K562 (cell line): ENCODE measurements around the gene RELL2. TPM values are rescaled to one million over a fixed set of nuclear protein-coding genes. Genes with fewer than 3 reads are reported as not detected.

Experiments
- ATAC-seq: fragments of 200-7000 bp; cut with Tn5 transposase; 3 replicates; pipeline ENCODE4 v1.9.1; 2020; ENCODE audit warnings: moderate library complexity
- BruUV-seq: library from RNA; stranded (reverse); fragments of 400-500 nt; replicated peaks from 2 replicates; lab custom pipeline; 2021; lab: Mats Ljungman, UMichigan
- CTCF ChIA-PET: fragments of 300-600 bp; formaldehyde crosslinking; extraction: SDS; loops from one replicate; lab custom pipeline; 2021; ENCODE audit warnings: low intra/inter-chr PET ratio; lab: Yijun Ruan, JAX
- POLR2A ChIA-PET: fragments of 300-600, 350-650 bp; sonication (Branson Sonifier 250); formaldehyde crosslinking; extraction: SDS; loops from one replicate; lab custom pipeline; 2021; ENCODE audit warnings: antibody characterized with exemption, inconsistent platforms; lab: Yijun Ruan, JAX
- DNase-seq, 4 experiments: peaks; one replicate each; pipeline versions ENCODE4 v3.0.0 to v3.0.0-alpha.2; 2011 to 2018; ENCODE audit warnings: low spot score in 3 of 4, mixed read lengths in 3 of 4; ENCODE audit errors: extremely low read depth in 1 of 4
- FAIRE-seq: peaks from 2 replicates; lab custom pipeline; 2011; peaks lifted over from hg19 to GRCh38; lab: Jason Lieb, UNC
- H2AFZ ChIP-seq: 2 replicates; pipeline ENCODE4 v1.6.0; 2011; ENCODE audit warnings: low read depth, low read length, control low read depth, inconsistent platforms
- H3K27ac ChIP-seq: fragments of 200-600 bp; 3 replicates; pipeline ENCODE4 v1.8.0; 2011; ENCODE audit warnings: low read depth, mild to moderate bottlenecking, control low read depth, inconsistent platforms, low read length, moderate library complexity, mixed read lengths; ENCODE audit errors: extremely low read depth
- H3K27me3 ChIP-seq, 2 experiments: fragments of 300-600 bp in 1 of 2; 2 replicates in 1 of 2; 3 replicates in 1 of 2; pipeline versions ENCODE4 v1.6.0 to v1.8.0; 2011; ENCODE audit warnings: inconsistent platforms in 2 of 2, low read length in 2 of 2, mild to moderate bottlenecking in 1 of 2, mixed read lengths in 1 of 2, moderate library complexity in 1 of 2; ENCODE audit not compliant: control insufficient read depth in 2 of 2, insufficient read depth in 2 of 2
- H3K36me3 ChIP-seq: fragments of 300-600 bp; 3 replicates; pipeline ENCODE4 v1.8.0; 2011; ENCODE audit warnings: mild to moderate bottlenecking, low read length, inconsistent platforms; ENCODE audit not compliant: control insufficient read depth, insufficient read depth
- H3K4me1 ChIP-seq, 2 experiments: fragments of 200-600 bp in 1 of 2; replicated peaks in 1 of 2; 2 replicates in 1 of 2; 3 replicates in 1 of 2; pipeline versions ENCODE4 v1.5.1 to v1.8.0; 2011; ENCODE audit warnings: inconsistent platforms in 2 of 2, low read length in 2 of 2, mild to moderate bottlenecking in 1 of 2, mixed read lengths in 1 of 2, moderate library complexity in 1 of 2; ENCODE audit not compliant: control insufficient read depth in 2 of 2, insufficient read depth in 2 of 2
- H3K4me2 ChIP-seq: 2 replicates; pipeline ENCODE4 v1.6.1; 2011; ENCODE audit warnings: low read length, control low read depth, inconsistent platforms, mixed read lengths; ENCODE audit not compliant: insufficient read depth
- H3K4me3 ChIP-seq: fragments of 200-600 bp; sonication (generic), shearing (Covaris generic); 2 replicates; pipeline ENCODE4 v1.5.1; 2016; ENCODE audit warnings: control low read depth, inconsistent platforms
- H3K79me2 ChIP-seq: fragments of 200-600 bp; 3 replicates; pipeline ENCODE4 v1.8.0; 2011; ENCODE audit warnings: low read length, inconsistent platforms; ENCODE audit not compliant: control insufficient read depth, insufficient read depth
- H3K9ac ChIP-seq, 2 experiments: 2 replicates each; pipeline versions ENCODE4 v1.6.0 to v1.6.1; 2011; ENCODE audit warnings: low read depth in 2 of 2, low read length in 2 of 2, control low read depth in 1 of 2, inconsistent platforms in 1 of 2, mild to moderate bottlenecking in 1 of 2, mixed read lengths in 1 of 2; ENCODE audit not compliant: insufficient read depth in 1 of 2
- H3K9me1 ChIP-seq: one replicate; pipeline ENCODE4 v1.6.0; 2011; ENCODE audit warnings: inconsistent platforms, mild to moderate bottlenecking, low read length, moderate library complexity; ENCODE audit not compliant: control insufficient read depth, insufficient read depth
- H3K9me3 ChIP-seq: replicated peaks from 2 replicates; pipeline ENCODE4 v1.5.1; 2011; ENCODE audit warnings: low read depth, low read length, inconsistent platforms; ENCODE audit not compliant: control insufficient read depth, insufficient read depth
- H4K20me1 ChIP-seq: replicated peaks from 2 replicates; pipeline ENCODE4 v1.6.1; 2011; ENCODE audit warnings: low read length, inconsistent platforms, mixed read lengths; ENCODE audit not compliant: control insufficient read depth, insufficient read depth
- AFF1 ChIP-seq, 2 experiments: fragments of 450-650 bp; IDR thresholded peaks; 2 replicates each; pipeline ENCODE4 v1.6.1; 2018; ENCODE audit warnings: mild to moderate bottlenecking in 2 of 2, low read depth in 1 of 2; ENCODE audit not compliant: partially characterized antibody in 2 of 2
- C11orf30 ChIP-seq: fragments of 450-650 bp; IDR thresholded peaks from 2 replicates; pipeline ENCODE4 v1.6.1; 2016; ENCODE audit warnings: low read depth, mild to moderate bottlenecking
- GABPB1 ChIP-seq: sonication (generic); formaldehyde crosslinking; IDR thresholded peaks from 2 replicates; pipeline ENCODE4 v1.8.0; 2022; ENCODE audit warnings: mild to moderate bottlenecking, missing genetic modification reagents
- GATAD2B ChIP-seq: fragments of 450-650 bp; IDR thresholded peaks from 2 replicates; pipeline ENCODE4 v1.6.1; 2017; ENCODE audit warnings: mild to moderate bottlenecking, borderline replicate concordance
- KAT8 ChIP-seq: fragments of 450-650 bp; IDR thresholded peaks from 2 replicates; pipeline ENCODE4 v1.6.1; 2016; ENCODE audit warnings: low read depth, mild to moderate bottlenecking
- MYBL2 ChIP-seq, 2 experiments: fragments of 450-650 bp in 1 of 2; sonication (generic) in 1 of 2; formaldehyde crosslinking in 1 of 2; IDR thresholded peaks; 2 replicates each; pipeline versions ENCODE4 v1.6.1 to v1.8.1; 2017 to 2022; ENCODE audit warnings: borderline replicate concordance in 1 of 2, inconsistent platforms in 1 of 2, low read depth in 1 of 2, mild to moderate bottlenecking in 1 of 2, missing genetic modification reagents in 1 of 2, moderate library complexity in 1 of 2
- ZNF146 ChIP-seq: IDR thresholded peaks from one replicate; pipeline ENCODE4 v1.6.1; 2018; ENCODE audit warnings: missing compliant biosample characterization; ENCODE audit not compliant: unreplicated experiment
- ZNF41 ChIP-seq: fragments of 250-450 bp; sonication (Bioruptor Pico); conservative IDR thresholded peaks from 2 replicates; pipeline ENCODE4 v1.4.0; 2020; ENCODE audit warnings: mild to moderate bottlenecking
- WGBS: fragments of 100-300 bp; shearing (Covaris generic); methylation state at CpG from one replicate; pipeline ENCODE4 v1.1.6; 2016; ENCODE audit warnings: low coverage, mixed read lengths; ENCODE audit not compliant: insufficient coverage; ENCODE audit errors: missing lambda C conversion rate; 5-methylcytosine and 5-hydroxymethylcytosine counted together
- in situ Hi-C: fragments of 300-500 bp; cut with MboI; formaldehyde crosslinking; loops from 4 replicates; pipeline ENCODE4 v1.15.0; 2018; ENCODE audit warnings: inconsistent platforms, mixed read lengths
- intact Hi-C: fragments of 100-400 bp; cut with micrococcal nuclease; formaldehyde crosslinking; loops from 2 replicates; pipeline ENCODE4 v1.14.2; 2022
- polyA plus RNA-seq, 8 experiments: library from polyadenylated mRNA; depleted of rRNA in 4 of 8; stranded (reverse) in 5 of 8; unstranded in 3 of 8; fragments of >200 nt; fragmentation: Nextera tagmentation in 2 of 8; fragmentation: Illumina TruSeq in 1 of 8; extraction: Ambion mirVana in 2 of 8; extraction: Trizol in 1 of 8; gene quantifications; 2 replicates each; pipeline versions ENCODE4 v1.2.1 to v1.2.3, GENCODE V29; 2011 to 2014; ENCODE audit warnings: inconsistent platforms in 1 of 8, missing spikeins in 1 of 8
- total RNA-seq, 7 experiments: library from RNA; depleted of rRNA in 6 of 7; stranded (reverse); fragments of >200 nt in 6 of 7; fragmentation: Illumina TruSeq in 2 of 7; extraction: Trizol in 2 of 7; gene quantifications; 2 replicates each; pipeline versions ENCODE4 v1.2.1 to v1.2.3, GENCODE V29; 2011 to 2021; ENCODE audit warnings: low replicate concordance in 1 of 7
- TF ChIP-seq, protein P1 (sequence below): fragments of 450-650 bp; IDR thresholded peaks from 2 replicates; pipeline ENCODE4 v1.6.1; 2016; ENCODE audit warnings: borderline replicate concordance
- TF ChIP-seq, protein P2 (sequence below): sonication (generic); IDR thresholded peaks from 2 replicates; pipeline ENCODE4 v1.6.1; 2016

RELL2 gene
- total and polyA plus RNA-seq, 9 of the 15 experiments (the other 6 are each of a cell fraction or from before 2014, with no cell fraction given), result 0.06 to 36.0 (median 14.3) TPM

- TF ChIP-seq, protein P1, sequence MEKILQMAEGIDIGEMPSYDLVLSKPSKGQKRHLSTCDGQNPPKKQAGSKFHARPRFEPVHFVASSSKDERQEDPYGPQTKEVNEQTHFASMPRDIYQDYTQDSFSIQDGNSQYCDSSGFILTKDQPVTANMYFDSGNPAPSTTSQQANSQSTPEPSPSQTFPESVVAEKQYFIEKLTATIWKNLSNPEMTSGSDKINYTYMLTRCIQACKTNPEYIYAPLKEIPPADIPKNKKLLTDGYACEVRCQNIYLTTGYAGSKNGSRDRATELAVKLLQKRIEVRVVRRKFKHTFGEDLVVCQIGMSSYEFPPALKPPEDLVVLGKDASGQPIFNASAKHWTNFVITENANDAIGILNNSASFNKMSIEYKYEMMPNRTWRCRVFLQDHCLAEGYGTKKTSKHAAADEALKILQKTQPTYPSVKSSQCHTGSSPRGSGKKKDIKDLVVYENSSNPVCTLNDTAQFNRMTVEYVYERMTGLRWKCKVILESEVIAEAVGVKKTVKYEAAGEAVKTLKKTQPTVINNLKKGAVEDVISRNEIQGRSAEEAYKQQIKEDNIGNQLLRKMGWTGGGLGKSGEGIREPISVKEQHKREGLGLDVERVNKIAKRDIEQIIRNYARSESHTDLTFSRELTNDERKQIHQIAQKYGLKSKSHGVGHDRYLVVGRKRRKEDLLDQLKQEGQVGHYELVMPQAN, result no peak
- no peak for TF ChIP-seq GABPB1 (CRISPR knock-in tag)
- TF ChIP-seq ZNF41 (CRISPR knock-in tag), result no peak
- TF ChIP-seq KAT8, result no peak
- peak; percentile 62 for TF ChIP-seq MYBL2 (IDR thresholded peaks at IDR 0.05; ENCODE audit: low read depth)
- TF ChIP-seq MYBL2 (CRISPR knock-in tag; IDR thresholded peaks at IDR 0.05; ENCODE audit: borderline replicate concordance), result no peak
- no peak for TF ChIP-seq ZNF146 (CRISPR knock-in tag)
- TF ChIP-seq, all 486 proteins: peak for 139
Measured at GRCh38 chr5:141605523-141606277, 31.1 kb upstream of the RELL2 start (continued).

DNA sequence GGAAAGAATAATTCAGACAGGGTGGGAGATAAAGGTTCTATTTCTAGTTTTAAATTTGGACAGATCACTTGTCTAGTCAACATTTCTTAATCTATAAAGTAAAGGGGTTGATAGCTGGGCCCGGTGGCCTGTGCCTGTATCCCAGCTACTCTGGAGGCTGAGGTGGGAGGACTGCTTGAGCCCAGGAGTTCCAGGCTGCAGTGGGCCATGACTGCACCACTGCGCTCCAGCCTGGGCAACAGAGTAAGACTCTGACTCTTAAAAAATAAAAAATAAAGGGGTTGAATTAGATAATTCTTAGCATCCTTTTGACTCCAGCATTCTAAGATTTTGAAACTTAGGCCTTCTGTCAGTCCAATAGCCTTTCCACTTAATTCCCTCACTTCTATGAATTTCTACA is 28.8 kb upstream of the RELL2 start:
- intact Hi-C loops (no loop called here), in situ Hi-C loops (no loop called here)
- ATAC-seq (peak; percentile 29), FAIRE-seq (no peak), DNase-seq (peak in 1 of 4 experiments; percentile 32)
- no TSS peak for BruUV-seq
- POLR2A ChIA-PET, result interaction anchor here (1.6 to 3.2 kb wide), 4 partner anchors 9 to 15 kb away, joined by 3 to 16 read pairs (median 8); partner anchors contain the start of gene DIAPH1
- TF ChIP-seq GATAD2B (0 out of 2 replicates have a peak, but pooled peaks have one; percentile 13), AFF1 (IDR thresholded peaks at IDR 0.05; ENCODE audit: low read depth in 1 of 2, partially characterized antibody in 2 of 2) (peak in 1 of 2 experiments; percentile 14), C11orf30 (no peak)
- TF ChIP-seq, protein P2, sequence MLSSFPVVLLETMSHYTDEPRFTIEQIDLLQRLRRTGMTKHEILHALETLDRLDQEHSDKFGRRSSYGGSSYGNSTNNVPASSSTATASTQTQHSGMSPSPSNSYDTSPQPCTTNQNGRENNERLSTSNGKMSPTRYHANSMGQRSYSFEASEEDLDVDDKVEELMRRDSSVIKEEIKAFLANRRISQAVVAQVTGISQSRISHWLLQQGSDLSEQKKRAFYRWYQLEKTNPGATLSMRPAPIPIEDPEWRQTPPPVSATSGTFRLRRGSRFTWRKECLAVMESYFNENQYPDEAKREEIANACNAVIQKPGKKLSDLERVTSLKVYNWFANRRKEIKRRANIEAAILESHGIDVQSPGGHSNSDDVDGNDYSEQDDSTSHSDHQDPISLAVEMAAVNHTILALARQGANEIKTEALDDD, result 0 out of 2 replicates have a peak, but pooled peaks have one; percentile 4
- Histone ChIP-seq H3K27ac (peak overlapping the region; percentile 86; the same call in 2 of the 3 replicates), H3K4me1 (peaks cover 9 to 51% of the 10 kb centered on the region in 2 experiments; a peak in 4 of 5 replicates), H3K4me2 (peak overlapping the region; percentile 31; the same call in 1 of the 2 replicates), H3K9me1 (no peaks in the 10 kb centered on the region), H3K4me3 (no peak overlapping the region), H2AFZ (no peak overlapping the region), H3K79me2 (peaks cover 99% of the 10 kb centered on the region), H4K20me1 (0 out of 2 replicates have a peak, but pooled peaks cover 4% of the 10 kb centered on the region), H3K9ac (peak overlapping the region in 1 of 2 experiments; percentile 37; a peak in 2 of 4 replicates), H3K9me3 (no peaks in the 10 kb centered on the region), H3K36me3 (peaks cover 55% of the 10 kb centered on the region), H3K27me3 (no peaks in the 10 kb centered on the region)
- 30% methylated on average over 2 of the region's 2 CpGs for WGBS
- CTCF ChIA-PET, result no interaction called here
